ENCODE measurements around the gene CCDC187.

DNA sequence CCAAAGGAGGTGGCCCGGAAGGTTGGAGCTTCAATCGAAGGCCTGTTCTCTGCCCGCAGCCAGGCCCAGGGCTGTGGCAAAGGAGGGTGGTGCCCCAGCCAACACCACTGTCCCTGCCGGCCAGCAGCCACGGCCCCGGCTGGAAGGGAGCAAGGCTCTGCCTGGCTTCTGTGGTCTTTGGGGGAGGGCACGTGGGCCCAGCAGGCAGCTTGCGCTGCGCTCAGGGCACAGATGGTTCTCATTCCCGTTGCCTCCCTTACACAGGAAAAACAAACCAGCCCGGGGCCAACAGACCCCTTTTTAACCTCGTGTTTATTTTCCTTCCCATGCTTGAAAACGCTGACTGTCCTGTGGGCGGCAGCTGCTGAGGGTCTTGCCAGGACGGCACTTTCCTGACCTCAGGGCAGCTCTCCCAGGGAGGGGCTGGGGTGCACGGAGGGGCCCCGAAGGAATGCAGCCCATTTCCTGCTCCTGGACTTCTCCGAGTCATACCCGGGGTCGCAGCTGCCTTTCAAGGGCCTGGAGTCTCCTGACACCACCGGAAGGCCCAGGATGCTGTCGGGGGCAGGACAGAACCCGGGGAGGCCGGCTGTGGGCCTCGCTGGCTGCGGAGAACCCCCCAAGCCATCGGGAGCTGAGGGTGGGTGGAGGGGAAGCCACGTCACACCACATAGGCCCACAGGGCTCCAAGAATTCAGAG lies 22.3 kb upstream of the CCDC187 start:
- TF ChIP-seq GATA2 (IDR thresholded peaks at IDR 0.05; ENCODE audit: low read depth, low read length) (no peak), GATA3 (IDR thresholded peaks at IDR 0.05; ENCODE audit: low read depth, low read length) (no peak)
